Nephron (organoid): Measurements from ENCODE around the gene PHF1.

Source experiments
- H3K27ac Mint-ChIP-seq, 3 experiments: 2 replicates each; pipeline ENCODE4 v1.8.0; 2020; ENCODE audit warnings: mixed read lengths in 3 of 3, mild to moderate bottlenecking in 2 of 3, moderate library complexity in 1 of 3
- H3K27me3 Mint-ChIP-seq: 2 replicates; pipeline ENCODE4 v1.8.0; 2021; ENCODE audit warnings: low read depth, mild to moderate bottlenecking, moderate library complexity, mixed read lengths
- H3K36me3 Mint-ChIP-seq: 2 replicates; pipeline ENCODE4 v1.8.0; 2020; ENCODE audit warnings: low read depth, mixed read lengths
- H3K4me1 Mint-ChIP-seq: 2 replicates; pipeline ENCODE4 v1.8.0; 2020; ENCODE audit warnings: mixed read lengths
- H3K4me3 Mint-ChIP-seq, 3 experiments: 2 replicates each; pipeline ENCODE4 v1.8.0; 2020; ENCODE audit warnings: mild to moderate bottlenecking in 3 of 3, mixed read lengths in 3 of 3, moderate library complexity in 2 of 3
- H3K9me3 Mint-ChIP-seq: 2 replicates; pipeline ENCODE4 v1.8.0; 2020; ENCODE audit warnings: mixed read lengths
- CTCF ChIP-seq, 3 experiments: fragments of 200-600 bp; sonication (generic); IDR thresholded peaks; one replicate each; pipeline ENCODE4 v1.5.0; 2021; ENCODE audit warnings: antibody characterized with exemption in 3 of 3; ENCODE audit not compliant: unreplicated experiment in 3 of 3

Gene PHF1

GRCh38 chr6:33454009-33454946 lies 43.5 kb downstream of the PHF1 start, which contains the start of gene ZBTB9:
ZBTB9 (plus strand) TSS chr6:33454576; CDS start chr6:33455101, 525 bp downstream.
- H3K4me3 Mint-ChIP-seq, result peak within 1 kb of the TSS; percentile 91 to 92 (median 92)
- peaks cover 19% of the 10 kb centered on the region for H3K4me1 Mint-ChIP-seq
- peak within 1 kb of the TSS; percentile 64 to 84 (median 80) for H3K27ac Mint-ChIP-seq
- peaks cover 4% of the 10 kb centered on the region for H3K9me3 Mint-ChIP-seq
- H3K27me3 Mint-ChIP-seq, result no peaks in the 10 kb centered on the region
- peaks cover 36% of the 10 kb centered on the region for H3K36me3 Mint-ChIP-seq
- no peak for TF ChIP-seq CTCF (IDR thresholded peaks at IDR 0.05; ENCODE audit: unreplicated experiment in 3 of 3)

- Mint-ChIP-seq H3K27ac (peak overlapping the region; percentile 64 to 84 (median 80)), H3K4me1 (peaks cover 19% of the 10 kb centered on the region), H3K9me3 (peaks cover 4% of the 10 kb centered on the region), H3K27me3 (no peaks in the 10 kb centered on the region), H3K36me3 (peaks cover 36% of the 10 kb centered on the region), H3K4me3 (peak overlapping the region; percentile 91 to 92 (median 92))
- TF ChIP-seq CTCF (IDR thresholded peaks at IDR 0.05; ENCODE audit: unreplicated experiment in 3 of 3), result no peak
These were observed 44.2 kb downstream of the PHF1 start for GRCh38 chr6:33455051-33455450.

GRCh38 chr6:33456156-33456555 lies 45.3 kb downstream of the PHF1 start:
- H3K27ac Mint-ChIP-seq, result no peak overlapping the region
- TF ChIP-seq CTCF (IDR thresholded peaks at IDR 0.05; ENCODE audit: unreplicated experiment in 3 of 3), result no peak
- H3K9me3 Mint-ChIP-seq, result peaks cover 4% of the 10 kb centered on the region
- peaks cover 19% of the 10 kb centered on the region for H3K4me1 Mint-ChIP-seq
- no peaks in the 10 kb centered on the region for H3K27me3 Mint-ChIP-seq
- peaks cover 32% of the 10 kb centered on the region for H3K36me3 Mint-ChIP-seq
- H3K4me3 Mint-ChIP-seq, result peak overlapping the region; percentile 70 to 92 (median 75)

- Mint-ChIP-seq H3K27ac (no peak overlapping the region), H3K4me3 (no peak overlapping the region), H3K36me3 (peaks cover 32% of the 10 kb centered on the region), H3K9me3 (peaks cover 4% of the 10 kb centered on the region), H3K27me3 (peaks cover 5% of the 10 kb centered on the region), H3K4me1 (peaks cover 16% of the 10 kb centered on the region)
- TF ChIP-seq CTCF (IDR thresholded peaks at IDR 0.05; ENCODE audit: unreplicated experiment in 3 of 3), result no peak
These were observed 47.9 kb downstream of the PHF1 start for GRCh38 chr6:33458676-33459075.

GRCh38 chr6:33459226-33459625 lies 48.4 kb downstream of the PHF1 start:
- H3K27ac Mint-ChIP-seq, result no peak overlapping the region
- H3K27me3 Mint-ChIP-seq, result peaks cover 5% of the 10 kb centered on the region
- H3K9me3 Mint-ChIP-seq, result peaks cover 4% of the 10 kb centered on the region
- H3K36me3 Mint-ChIP-seq, result peaks cover 32% of the 10 kb centered on the region
- no peak overlapping the region for H3K4me3 Mint-ChIP-seq
- peaks cover 12% of the 10 kb centered on the region for H3K4me1 Mint-ChIP-seq
- TF ChIP-seq CTCF (IDR thresholded peaks at IDR 0.05; ENCODE audit: unreplicated experiment in 3 of 3), result no peak
